Neural crest cell (in vitro differentiated cells): ENCODE results near the gene HECW1. TPM values are rescaled to one million over a fixed set of nuclear protein-coding genes. Genes with fewer than 3 reads are reported as not detected.

Source experiments
- DNase-seq: peaks from one replicate; pipeline ENCODE4 v3.0.0; 2021; ENCODE audit warnings: low read depth, mixed read lengths, low spot score
- H3K27ac Mint-ChIP-seq: one replicate; pipeline ENCODE4 v1.8.0; 2021; ENCODE audit warnings: mild to moderate bottlenecking, mixed read lengths; ENCODE audit not compliant: unreplicated experiment
- H3K27me3 Mint-ChIP-seq: 2 replicates; pipeline ENCODE4 v1.8.0; 2021; ENCODE audit warnings: low read depth, mild to moderate bottlenecking, mixed read lengths
- H3K36me3 Mint-ChIP-seq: 2 replicates; pipeline ENCODE4 v1.8.0; 2021; ENCODE audit warnings: low read depth, mild to moderate bottlenecking, mixed read lengths
- H3K4me1 Mint-ChIP-seq: 2 replicates; pipeline ENCODE4 v1.8.0; 2021; ENCODE audit warnings: mixed read lengths
- H3K4me3 Mint-ChIP-seq: one replicate; pipeline ENCODE4 v1.8.0; 2021; ENCODE audit warnings: mild to moderate bottlenecking, mixed read lengths
- H3K9me3 Mint-ChIP-seq: 2 replicates; pipeline ENCODE4 v1.8.0; 2021; ENCODE audit warnings: mixed read lengths
- CTCF ChIP-seq: fragments of 200-600 bp; sonication (generic); conservative IDR thresholded peaks from 2 replicates; pipeline ENCODE4 v1.5.0; 2021; ENCODE audit warnings: antibody characterized with exemption, mild to moderate bottlenecking
- total RNA-seq: library from RNA; stranded (reverse); gene quantifications from 2 replicates; pipeline ENCODE4 v1.2.1, GENCODE V29; 2021

Gene HECW1
- total RNA-seq, 1 donor from 2014 or later, result 3.6 TPM

- Mint-ChIP-seq H3K4me3 (no peak overlapping the region), H3K27ac (no peak overlapping the region), H3K9me3 (no peaks in the 10 kb centered on the region), H3K36me3 (no peaks in the 10 kb centered on the region), H3K27me3 (no peaks in the 10 kb centered on the region), H3K4me1 (peaks cover 22% of the 10 kb centered on the region)
- DNase-seq, result no peak
- no peak for TF ChIP-seq CTCF
These were observed 374.2 kb downstream of the HECW1 start for GRCh38 chr7:43486634-43487033.

GRCh38 chr7:43487731-43488073 is 375.3 kb downstream of the HECW1 start:
- Mint-ChIP-seq H3K36me3 (no peaks in the 10 kb centered on the region), H3K27me3 (no peaks in the 10 kb centered on the region), H3K27ac (no peak overlapping the region), H3K4me1 (peaks cover 22% of the 10 kb centered on the region), H3K9me3 (no peaks in the 10 kb centered on the region), H3K4me3 (no peak overlapping the region)
- DNase-seq, result no peak
- no peak for TF ChIP-seq CTCF

GRCh38 chr7:43489257-43489656 is 376.8 kb downstream of the HECW1 start:
- DNase-seq, result no peak
- no peak overlapping the region for H3K27ac Mint-ChIP-seq
- H3K4me3 Mint-ChIP-seq, result no peak overlapping the region
- H3K9me3 Mint-ChIP-seq, result no peaks in the 10 kb centered on the region
- no peak for TF ChIP-seq CTCF
- peaks cover 22% of the 10 kb centered on the region for H3K4me1 Mint-ChIP-seq
- H3K27me3 Mint-ChIP-seq, result no peaks in the 10 kb centered on the region
- H3K36me3 Mint-ChIP-seq, result no peaks in the 10 kb centered on the region

- Mint-ChIP-seq H3K27ac (no peak overlapping the region), H3K4me1 (peaks cover 22% of the 10 kb centered on the region)
- TF ChIP-seq CTCF, result no peak
These were observed 377.6 kb downstream of the HECW1 start for GRCh38 chr7:43490016-43490415.

GRCh38 chr7:43491123-43491522 is 378.7 kb downstream of the HECW1 start:
- Mint-ChIP-seq H3K4me3 (no peak overlapping the region), H3K4me1 (peaks cover 28% of the 10 kb centered on the region), H3K36me3 (no peaks in the 10 kb centered on the region), H3K27me3 (no peaks in the 10 kb centered on the region), H3K27ac (no peak overlapping the region), H3K9me3 (no peaks in the 10 kb centered on the region)
- TF ChIP-seq CTCF, result no peak
- DNase-seq, result no peak

More at GRCh38 chr7:43490016-43490415, 377.6 kb downstream of the HECW1 start:
- H3K27me3 Mint-ChIP-seq, result no peaks in the 10 kb centered on the region
- no peak for DNase-seq
- H3K9me3 Mint-ChIP-seq, result no peaks in the 10 kb centered on the region
- H3K36me3 Mint-ChIP-seq, result no peaks in the 10 kb centered on the region
- no peak overlapping the region for H3K4me3 Mint-ChIP-seq

- H3K27ac Mint-ChIP-seq, result no peak overlapping the region
- H3K36me3 Mint-ChIP-seq, result no peaks in the 10 kb centered on the region
- peaks cover 28% of the 10 kb centered on the region for H3K4me1 Mint-ChIP-seq
- no peaks in the 10 kb centered on the region for H3K27me3 Mint-ChIP-seq
- no peaks in the 10 kb centered on the region for H3K9me3 Mint-ChIP-seq
- no peak for DNase-seq
- no peak for TF ChIP-seq CTCF
- H3K4me3 Mint-ChIP-seq, result no peak overlapping the region
These were observed 379.5 kb downstream of the HECW1 start for GRCh38 chr7:43491984-43492383.
